Type B pancreatic cell (in vitro differentiated cells): ENCODE data around the gene CACNG5. TPM values are rescaled to one million over a fixed set of nuclear protein-coding genes. Genes with fewer than 3 reads are reported as not detected.

Experiments used
- DNase-seq: peaks from one replicate; pipeline ENCODE4 v3.0.0; 2021; ENCODE audit warnings: mixed read lengths; ENCODE audit not compliant: unreplicated experiment; ENCODE audit errors: extremely low spot score
- H3K27ac Mint-ChIP-seq: 2 replicates; pipeline ENCODE4 v1.8.0; 2021; ENCODE audit warnings: mild to moderate bottlenecking, mixed read lengths
- H3K27me3 Mint-ChIP-seq: 2 replicates; pipeline ENCODE4 v1.8.0; 2021; ENCODE audit warnings: mixed read lengths
- H3K36me3 Mint-ChIP-seq: 2 replicates; pipeline ENCODE4 v1.8.0; 2021; ENCODE audit warnings: mixed read lengths
- H3K4me1 Mint-ChIP-seq: one replicate; pipeline ENCODE4 v1.8.0; 2021; ENCODE audit warnings: mixed read lengths; ENCODE audit not compliant: unreplicated experiment
- H3K4me3 Mint-ChIP-seq: 2 replicates; pipeline ENCODE4 v1.8.0; 2021; ENCODE audit warnings: mild to moderate bottlenecking, mixed read lengths
- H3K9me3 Mint-ChIP-seq: 2 replicates; pipeline ENCODE4 v1.8.0; 2021; ENCODE audit warnings: mixed read lengths
- CTCF ChIP-seq: fragments of 200-600 bp; sonication (generic); conservative IDR thresholded peaks from 2 replicates; pipeline ENCODE4 v1.5.0; 2021; ENCODE audit warnings: antibody characterized with exemption, mild to moderate bottlenecking
- total RNA-seq: library from RNA; stranded (reverse); gene quantifications from 2 replicates; pipeline ENCODE4 v1.2.1, GENCODE V29; 2021; ENCODE audit warnings: low replicate concordance

CACNG5 gene
- total RNA-seq, 1 donor from 2014 or later, result 0.68 TPM

- no peak overlapping the region for H3K4me3 Mint-ChIP-seq
- no peaks in the 10 kb centered on the region for H3K27me3 Mint-ChIP-seq
- H3K27ac Mint-ChIP-seq, result no peak overlapping the region
- H3K36me3 Mint-ChIP-seq, result no peaks in the 10 kb centered on the region
- peaks cover 6% of the 10 kb centered on the region for H3K4me1 Mint-ChIP-seq
- no peak for TF ChIP-seq CTCF
- H3K9me3 Mint-ChIP-seq, result no peaks in the 10 kb centered on the region
- DNase-seq, result no peak
Observed at GRCh38 chr17:66803474-66803951, 31.4 kb upstream of the CACNG5 start.

GRCh38 chr17:66805567-66805966, 29.4 kb upstream of the CACNG5 start:
- Mint-ChIP-seq H3K4me1 (peaks cover 6% of the 10 kb centered on the region), H3K27me3 (no peaks in the 10 kb centered on the region), H3K9me3 (no peaks in the 10 kb centered on the region), H3K4me3 (no peak overlapping the region), H3K27ac (no peak overlapping the region), H3K36me3 (no peaks in the 10 kb centered on the region)
- no peak for DNase-seq
- no peak for TF ChIP-seq CTCF

GRCh38 chr17:66807182-66807581, 27.7 kb upstream of the CACNG5 start:
- Mint-ChIP-seq H3K36me3 (no peaks in the 10 kb centered on the region), H3K27ac (no peak overlapping the region), H3K27me3 (no peaks in the 10 kb centered on the region), H3K4me3 (no peak overlapping the region), H3K9me3 (no peaks in the 10 kb centered on the region), H3K4me1 (peaks cover 6% of the 10 kb centered on the region)
- no peak for DNase-seq
- no peak for TF ChIP-seq CTCF

- peaks cover 3% of the 10 kb centered on the region for H3K27me3 Mint-ChIP-seq
- TF ChIP-seq CTCF, result no peak
- no peak overlapping the region for H3K27ac Mint-ChIP-seq
- H3K9me3 Mint-ChIP-seq, result no peaks in the 10 kb centered on the region
- no peak overlapping the region for H3K4me3 Mint-ChIP-seq
- H3K36me3 Mint-ChIP-seq, result no peaks in the 10 kb centered on the region
- peaks cover 6% of the 10 kb centered on the region for H3K4me1 Mint-ChIP-seq
- no peak for DNase-seq
Observed at GRCh38 chr17:66809408-66809807, 25.5 kb upstream of the CACNG5 start.

- Mint-ChIP-seq H3K4me3 (no peak overlapping the region), H3K27me3 (peaks cover 3% of the 10 kb centered on the region), H3K9me3 (no peaks in the 10 kb centered on the region), H3K36me3 (no peaks in the 10 kb centered on the region), H3K4me1 (peaks cover 6% of the 10 kb centered on the region), H3K27ac (no peak overlapping the region)
- no peak for TF ChIP-seq CTCF
- DNase-seq, result no peak
Observed at GRCh38 chr17:66810951-66811682, 23.8 kb upstream of the CACNG5 start.
